IMR-90 (cell line): ENCODE measurements around the gene DUSP12. TPM values are rescaled to one million over a fixed set of nuclear protein-coding genes. Genes with fewer than 3 reads are reported as not detected.

ENCODE experiments used
- ATAC-seq: fragments of 200-7000 bp; cut with Tn5 transposase; 2 replicates; pipeline ENCODE4 v1.9.1; 2020; ENCODE audit warnings: low read depth, mild to moderate bottlenecking, moderate library complexity
- BruUV-seq: library from RNA; stranded (reverse); fragments of 400-500 nt; replicated peaks from 2 replicates; lab custom pipeline; 2021; lab: Mats Ljungman, UMichigan
- CTCF ChIA-PET: fragments of 300-600 bp; formaldehyde crosslinking; extraction: SDS; loops from one replicate; lab custom pipeline; 2021; ENCODE audit warnings: antibody characterized with exemption; lab: Yijun Ruan, JAX
- POLR2A ChIA-PET: fragments of 300-600 bp; sonication (Branson Sonifier 250); formaldehyde crosslinking; loops from one replicate; lab custom pipeline; 2022; ENCODE audit warnings: antibody characterized with exemption; ENCODE audit not compliant: unreplicated experiment; lab: Charles Lee
- DNase-seq: peaks from one replicate; pipeline ENCODE4 v3.0.0; 2013
- H2AFZ ChIP-seq: replicated peaks from 2 replicates; pipeline ENCODE3; 2013; ENCODE audit warnings: low read length, mild to moderate bottlenecking; ENCODE audit not compliant: poor library complexity
- H2AK5ac ChIP-seq: 2 replicates; pipeline ENCODE4 v1.6.1; 2013; ENCODE audit warnings: low read depth, low read length, inconsistent platforms
- H2AK9ac ChIP-seq: replicated peaks from 2 replicates; pipeline ENCODE3; 2013; ENCODE audit warnings: mild to moderate bottlenecking, low read depth, low read length, moderate library complexity; ENCODE audit not compliant: poor library complexity
- H2BK120ac ChIP-seq: 2 replicates; pipeline ENCODE4 v1.6.1; 2013; ENCODE audit warnings: low read depth, low read length, inconsistent platforms
- H2BK15ac ChIP-seq: 3 replicates; pipeline ENCODE4 v1.6.1; 2013; ENCODE audit warnings: low read depth, low read length, inconsistent platforms
- H2BK20ac ChIP-seq: 2 replicates; pipeline ENCODE4 v1.6.1; 2013; ENCODE audit warnings: low read depth, mild to moderate bottlenecking, inconsistent platforms, low read length, moderate library complexity
- H2BK5ac ChIP-seq: 2 replicates; pipeline ENCODE4 v1.6.1; 2013; ENCODE audit warnings: mild to moderate bottlenecking, low read depth, low read length, inconsistent platforms; ENCODE audit not compliant: poor library complexity, severe bottlenecking
- H3K14ac ChIP-seq: replicated peaks from 2 replicates; pipeline ENCODE4 v1.6.1; 2013; ENCODE audit warnings: low read depth, low read length, inconsistent platforms
- H3K18ac ChIP-seq: 2 replicates; pipeline ENCODE4 v1.6.1; 2013; ENCODE audit warnings: low read depth, low read length, control low read depth
- H3K23ac ChIP-seq: 2 replicates; pipeline ENCODE4 v1.6.1; 2013; ENCODE audit warnings: low read depth, low read length, inconsistent platforms
- H3K27ac ChIP-seq: 2 replicates; pipeline ENCODE4 v1.5.1; 2013; ENCODE audit warnings: mild to moderate bottlenecking, control low read depth, low read length; ENCODE audit not compliant: insufficient read depth
- H3K27me3 ChIP-seq: 2 replicates; pipeline ENCODE4 v1.6.1; 2013; ENCODE audit warnings: low read length; ENCODE audit not compliant: control insufficient read depth, insufficient read depth
- H3K36me3 ChIP-seq: 2 replicates; pipeline ENCODE4 v1.6.1; 2013; ENCODE audit warnings: low read length, mixed read lengths; ENCODE audit not compliant: control insufficient read depth, insufficient read depth
- H3K4ac ChIP-seq: 2 replicates; pipeline ENCODE4 v1.6.1; 2013; ENCODE audit warnings: low read depth, low read length, inconsistent platforms
- H3K4me1 ChIP-seq: 2 replicates; pipeline ENCODE4 v1.6.1; 2013; ENCODE audit warnings: low read length, mixed read lengths; ENCODE audit not compliant: control insufficient read depth, insufficient read depth
- H3K4me2 ChIP-seq: 2 replicates; pipeline ENCODE4 v1.6.1; 2013; ENCODE audit warnings: low read depth, mild to moderate bottlenecking, control low read depth, low read length, moderate library complexity
- H3K4me3 ChIP-seq: 2 replicates; pipeline ENCODE4 v1.5.1; 2013; ENCODE audit warnings: low read depth, mild to moderate bottlenecking, control low read depth, low read length, moderate library complexity; ENCODE audit not compliant: insufficient read depth
- H3K56ac ChIP-seq: 2 replicates; pipeline ENCODE4 v1.6.1; 2013; ENCODE audit warnings: low read length, inconsistent platforms; ENCODE audit not compliant: insufficient read depth; ENCODE audit errors: extremely low read depth
- H3K79me1 ChIP-seq, 2 experiments: 2 replicates each; pipeline ENCODE4 v1.6.1; 2013; ENCODE audit warnings: low read length in 2 of 2, inconsistent platforms in 1 of 2, low read depth in 1 of 2
- H3K9ac ChIP-seq: 2 replicates; pipeline ENCODE4 v1.6.1; 2013; ENCODE audit warnings: low read depth, low read length, control low read depth
- H3K9me1 ChIP-seq: 2 replicates; pipeline ENCODE4 v1.6.1; 2013; ENCODE audit warnings: low read length, inconsistent platforms; ENCODE audit not compliant: insufficient read depth
- H3K9me3 ChIP-seq: 2 replicates; pipeline ENCODE4 v1.6.1; 2013; ENCODE audit warnings: low read length; ENCODE audit not compliant: control insufficient read depth, insufficient read depth
- H4K20me1 ChIP-seq: 2 replicates; pipeline ENCODE4 v1.6.1; 2013; ENCODE audit warnings: low read length, inconsistent platforms; ENCODE audit not compliant: insufficient read depth
- H4K5ac ChIP-seq: 2 replicates; pipeline ENCODE4 v1.6.1; 2013; ENCODE audit warnings: mild to moderate bottlenecking, low read depth, low read length, control low read depth
- H4K8ac ChIP-seq, 2 experiments: 2 replicates each; pipeline ENCODE4 v1.6.1; 2013; ENCODE audit warnings: low read depth in 2 of 2, low read length in 2 of 2, control low read depth in 1 of 2, inconsistent platforms in 1 of 2
- H4K91ac ChIP-seq: 2 replicates; pipeline ENCODE4 v1.6.1; 2013; ENCODE audit warnings: low read depth, low read length, inconsistent platforms; ENCODE audit not compliant: insufficient read depth
- BHLHE40 ChIP-seq: fragments of 150-350 bp; IDR thresholded peaks from 2 replicates; pipeline ENCODE4 v1.6.1; 2016; ENCODE audit warnings: mild to moderate bottlenecking, low read depth, low read length
- CEBPB ChIP-seq: IDR thresholded peaks from 2 replicates; pipeline ENCODE4 v1.6.1; 2012; ENCODE audit warnings: low read depth, low read length, improper control_type of control experiment
- CHD1 ChIP-seq: IDR thresholded peaks from 2 replicates; pipeline ENCODE4 v1.6.1; 2012; ENCODE audit warnings: low read depth, low read length, improper control_type of control experiment
- FOS ChIP-seq: fragments of 150-350 bp; IDR thresholded peaks from 2 replicates; pipeline ENCODE4 v1.6.1; 2016; ENCODE audit warnings: low read depth, low read length
- MAFK ChIP-seq: IDR thresholded peaks from 2 replicates; pipeline ENCODE4 v1.6.1; 2012; ENCODE audit warnings: low read depth, low read length, improper control_type of control experiment
- MAZ ChIP-seq: IDR thresholded peaks from 2 replicates; pipeline ENCODE4 v1.6.1; 2012; ENCODE audit warnings: low read depth, mild to moderate bottlenecking, low read length, improper control_type of control experiment, moderate library complexity, borderline replicate concordance
- MXI1 ChIP-seq: IDR thresholded peaks from 2 replicates; pipeline ENCODE4 v1.6.1; 2012; ENCODE audit warnings: low read depth, mild to moderate bottlenecking, low read length, moderate library complexity, borderline replicate concordance
- NFE2L2 ChIP-seq: fragments of 150-350 bp; IDR thresholded peaks from 2 replicates; pipeline ENCODE4 v1.6.1; 2016; ENCODE audit warnings: low read depth, mild to moderate bottlenecking, low read length
- POLR2A ChIP-seq: IDR thresholded peaks from 2 replicates; pipeline ENCODE4 v1.6.1; 2012; ENCODE audit warnings: mild to moderate bottlenecking, low read depth, low read length
- RAD21 ChIP-seq: IDR thresholded peaks from 2 replicates; pipeline ENCODE4 v1.6.1; 2012; ENCODE audit warnings: low read length, improper control_type of control experiment
- RCOR1 ChIP-seq: IDR thresholded peaks from 2 replicates; pipeline ENCODE4 v1.6.1; 2012; ENCODE audit warnings: mild to moderate bottlenecking, low read length, improper control_type of control experiment; ENCODE audit not compliant: insufficient replicate concordance
- RFX5 ChIP-seq: IDR thresholded peaks from 2 replicates; pipeline ENCODE4 v1.8.0; 2012; ENCODE audit warnings: low read depth, mild to moderate bottlenecking, low read length, moderate library complexity
- SMC3 ChIP-seq: fragments of 150-350 bp; IDR thresholded peaks from 2 replicates; pipeline ENCODE4 v1.6.1; 2016; ENCODE audit warnings: low read depth, mild to moderate bottlenecking, antibody characterized with exemption, low read length, moderate library complexity
- WGBS, 2 experiments: methylation state at CpG; one replicate each; pipeline versions ENCODE4 v1.1.5 to v1.1.7; 2013; ENCODE audit warnings: missing lambda C conversion rate in 2 of 2; ENCODE audit not compliant: insufficient read length in 1 of 2; ENCODE audit errors: extremely low coverage in 2 of 2; 5-methylcytosine and 5-hydroxymethylcytosine counted together
- dilution Hi-C: fragments of 300-500 bp; cut with HindIII; formaldehyde crosslinking; loops from one replicate; pipeline ENCODE4 v1.14.3; 2018; ENCODE audit warnings: low sequenced_read_pairs; ENCODE audit not compliant: unreplicated experiment
- in situ Hi-C: fragments of 300-500 bp; cut with MboI; formaldehyde crosslinking; loops from 3 replicates; pipeline ENCODE4 v1.14.3; 2019; ENCODE audit warnings: low sequenced_read_pairs, inconsistent platforms, mixed read lengths
- intact Hi-C: fragments of 100-400 bp; cut with micrococcal nuclease; formaldehyde crosslinking; loops from 2 replicates; pipeline ENCODE4 v1.10.0; 2022
- polyA plus RNA-seq, 3 experiments: library from polyadenylated mRNA; depleted of rRNA; stranded (reverse); fragments of >200 nt; gene quantifications; 2 replicates each; pipeline ENCODE4 v1.2.3, GENCODE V29; 2012; ENCODE audit warnings: low replicate concordance in 1 of 3
- total RNA-seq: library from RNA; depleted of rRNA; stranded (reverse); fragments of >200 nt; gene quantifications from 2 replicates; pipeline ENCODE4 v1.2.3, GENCODE V29; 2012
- TF ChIP-seq, protein P1 (sequence below): conservative IDR thresholded peaks from 2 replicates; pipeline ENCODE4 v1.5.1; 2012; ENCODE audit warnings: mild to moderate bottlenecking, low read depth, low read length, improper control_type of control experiment
- TF ChIP-seq, protein P2 (sequence below): fragments of 150-350 bp; IDR thresholded peaks from 2 replicates; pipeline ENCODE4 v1.6.1; 2017; ENCODE audit warnings: mild to moderate bottlenecking, antibody characterized with exemption, low read length, low read depth

Gene DUSP12
- total and polyA plus RNA-seq, 2 of the 4 experiments (the other 2 are of a cell fraction), result 31.5 to 35.6 TPM

DNA sequence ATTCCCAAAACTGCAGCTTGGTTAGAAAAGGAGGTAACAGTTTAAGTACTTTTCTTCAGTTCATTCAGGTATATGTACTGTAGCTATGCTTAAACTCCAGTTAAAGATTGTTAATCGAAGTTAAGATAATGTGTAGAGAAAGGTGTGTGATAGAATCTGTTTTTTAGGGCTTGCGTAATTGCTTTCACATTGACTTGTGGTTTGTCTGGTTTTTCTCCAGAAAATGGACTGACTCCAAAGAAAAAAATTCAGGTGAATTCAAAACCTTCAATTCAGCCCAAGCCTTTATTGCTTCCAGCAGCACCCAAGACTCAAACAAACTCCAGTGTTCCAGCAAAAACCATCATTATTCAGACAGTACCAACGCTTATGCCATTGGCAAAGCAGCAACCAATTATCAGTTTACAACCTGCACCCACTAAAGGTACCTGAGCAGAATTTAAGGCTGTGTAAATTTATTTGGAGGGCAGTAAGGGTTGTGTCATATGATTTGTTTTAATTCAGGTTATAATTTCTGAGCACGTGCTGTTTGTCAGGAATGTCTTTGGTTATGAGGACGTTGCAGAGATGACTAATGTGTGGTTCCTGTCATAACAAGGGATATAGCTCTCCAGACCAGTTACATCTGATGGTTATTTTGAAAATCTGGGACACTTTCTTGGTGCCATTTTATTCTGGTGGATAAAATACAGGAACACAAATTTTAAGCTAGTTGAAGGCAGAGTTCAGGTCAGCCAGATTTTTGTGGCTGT is 42.5 kb downstream of the DUSP12 start:
- BruUV-seq, result no TSS peak
- peak; percentile 35 for DNase-seq
- Histone ChIP-seq H2BK5ac (no peak overlapping the region), H2AK5ac (no peak overlapping the region), H3K4me3 (no peak overlapping the region), H3K27ac (no peak overlapping the region), H2BK120ac (no peak overlapping the region), H3K23ac (no peak overlapping the region), H3K79me1 (peaks cover 0 to 4% of the 10 kb centered on the region in 2 experiments; a peak in 1 of 4 replicates), H4K20me1 (no peaks in the 10 kb centered on the region), H3K36me3 (peaks cover 5% of the 10 kb centered on the region; the same call in 1 of the 2 replicates), H3K18ac (no peak overlapping the region), H3K9me1 (no peaks in the 10 kb centered on the region), H3K9ac (no peak overlapping the region), H3K4ac (no peak overlapping the region), H4K91ac (no peak overlapping the region), H3K4me2 (no peak overlapping the region), H3K14ac (no peak overlapping the region), H4K8ac (no peak overlapping the region), H3K56ac (no peak overlapping the region), H2BK15ac (no peak overlapping the region), H3K9me3 (no peaks in the 10 kb centered on the region), H3K4me1 (peaks cover 4% of the 10 kb centered on the region; the same call in 1 of the 2 replicates), H2BK20ac (no peak overlapping the region), H2AFZ (no peak overlapping the region), H3K27me3 (no peaks in the 10 kb centered on the region), H2AK9ac (no peak overlapping the region), H4K5ac (no peak overlapping the region)
- dilution Hi-C loops (no loop called here), intact Hi-C loops (loop anchor here (1.0 to 10.0 kb wide), 6 partner anchors 70 to 603 kb away; no protein-coding TSS in a partner anchor), in situ Hi-C loops (loop anchor here (25.0 kb wide), 2 partner anchors 445 to 595 kb away; partner anchors contain the start of genes C1orf226 and SPATA46)
- TF ChIP-seq MAFK, result no peak
- TF ChIP-seq RFX5, result no peak
- no peak for TF ChIP-seq RCOR1
- TF ChIP-seq FOS, result no peak
- no peak for TF ChIP-seq POLR2A
- 0 out of 2 replicates have a peak, but pooled peaks have one; percentile 52 for TF ChIP-seq BHLHE40
- no peak for TF ChIP-seq NFE2L2
- TF ChIP-seq CHD1, result no peak
- no peak for TF ChIP-seq MXI1
- peak; percentile 65 for TF ChIP-seq CEBPB
- TF ChIP-seq, protein P1, sequence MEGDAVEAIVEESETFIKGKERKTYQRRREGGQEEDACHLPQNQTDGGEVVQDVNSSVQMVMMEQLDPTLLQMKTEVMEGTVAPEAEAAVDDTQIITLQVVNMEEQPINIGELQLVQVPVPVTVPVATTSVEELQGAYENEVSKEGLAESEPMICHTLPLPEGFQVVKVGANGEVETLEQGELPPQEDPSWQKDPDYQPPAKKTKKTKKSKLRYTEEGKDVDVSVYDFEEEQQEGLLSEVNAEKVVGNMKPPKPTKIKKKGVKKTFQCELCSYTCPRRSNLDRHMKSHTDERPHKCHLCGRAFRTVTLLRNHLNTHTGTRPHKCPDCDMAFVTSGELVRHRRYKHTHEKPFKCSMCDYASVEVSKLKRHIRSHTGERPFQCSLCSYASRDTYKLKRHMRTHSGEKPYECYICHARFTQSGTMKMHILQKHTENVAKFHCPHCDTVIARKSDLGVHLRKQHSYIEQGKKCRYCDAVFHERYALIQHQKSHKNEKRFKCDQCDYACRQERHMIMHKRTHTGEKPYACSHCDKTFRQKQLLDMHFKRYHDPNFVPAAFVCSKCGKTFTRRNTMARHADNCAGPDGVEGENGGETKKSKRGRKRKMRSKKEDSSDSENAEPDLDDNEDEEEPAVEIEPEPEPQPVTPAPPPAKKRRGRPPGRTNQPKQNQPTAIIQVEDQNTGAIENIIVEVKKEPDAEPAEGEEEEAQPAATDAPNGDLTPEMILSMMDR, result no peak
- TF ChIP-seq, protein P2, sequence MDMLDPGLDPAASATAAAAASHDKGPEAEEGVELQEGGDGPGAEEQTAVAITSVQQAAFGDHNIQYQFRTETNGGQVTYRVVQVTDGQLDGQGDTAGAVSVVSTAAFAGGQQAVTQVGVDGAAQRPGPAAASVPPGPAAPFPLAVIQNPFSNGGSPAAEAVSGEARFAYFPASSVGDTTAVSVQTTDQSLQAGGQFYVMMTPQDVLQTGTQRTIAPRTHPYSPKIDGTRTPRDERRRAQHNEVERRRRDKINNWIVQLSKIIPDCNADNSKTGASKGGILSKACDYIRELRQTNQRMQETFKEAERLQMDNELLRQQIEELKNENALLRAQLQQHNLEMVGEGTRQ, result no peak
- TF ChIP-seq RAD21, result no peak
- no peak for TF ChIP-seq MAZ
- no peak for TF ChIP-seq SMC3
- CTCF ChIA-PET, result interaction anchor here (0.6 to 4.1 kb wide), 22 partner anchors 9 to 716 kb away, joined by 3 to 76 read pairs (median 4); partner anchors contain the start of gene OLFML2B
- 100% methylated on average over 2 of the region's 5 CpGs; no CpG with 5 or more reads in 1 of the 2 experiments for WGBS, 2 experiments
- POLR2A ChIA-PET, result interaction anchor here (0.6 kb wide), 1 partner anchor 245 kb away, joined by 7 read pairs; no protein-coding TSS in a partner anchor
- peak; percentile 40 for ATAC-seq
